Measurements from ENCODE around the gene CENPL. TPM values are rescaled to one million over a fixed set of nuclear protein-coding genes. Genes with fewer than 3 reads are reported as not detected.

CENPL gene
- total and polyA plus RNA-seq, 10 of the 15 experiments (the other 5 are each of a cell fraction or from before 2014, with no cell fraction given): 14.9 to 32.1 (median 24.5) TPM

DNA sequence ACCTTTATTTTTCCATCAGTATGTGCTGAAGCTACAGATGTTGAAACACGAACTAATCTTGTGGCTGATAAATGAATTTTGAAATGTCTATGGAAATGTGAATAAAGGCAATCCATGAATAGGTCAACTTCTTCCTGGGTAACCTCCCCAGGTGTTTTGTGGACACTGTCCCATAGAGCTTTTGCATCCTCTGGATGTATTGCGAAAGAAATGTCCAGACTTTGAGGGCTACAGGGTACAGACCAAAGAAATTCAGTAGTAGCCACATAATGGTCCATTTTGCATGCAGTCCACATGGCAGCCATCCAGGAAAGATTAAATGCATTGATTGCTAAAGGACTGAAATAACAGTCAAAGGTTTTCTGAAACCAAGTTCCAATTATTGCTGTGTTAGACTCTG lies 21.7 kb downstream of the CENPL start:
- H3K27me3 ChIP-seq (replicated peaks in 1 of 2; ENCODE audit: control insufficient read depth in 2 of 2, insufficient read depth in 2 of 2, low read length in 1 of 2): no peaks in the 10 kb centered on the region

More for the DNA sequence above, 21.7 kb downstream of the CENPL start:
- ChIA-PET POLR2A (no interaction called here), SMC1A (ENCODE audit: uncharacterized antibody, unreplicated experiment) (interaction anchor here (2.2 kb wide), 1 partner anchor 9 kb away, joined by 7 read pairs; no protein-coding TSS in a partner anchor), CTCF (interaction anchor here (1.0 to 1.5 kb wide), 2 partner anchors 23 to 373 kb away, joined by 3 to 4 read pairs; no protein-coding TSS in a partner anchor), RAD21 (ENCODE audit: unreplicated experiment) (no interaction called here)
- H3K36me3 ChIP-seq (ENCODE audit: control insufficient read depth in 2 of 2, insufficient read depth in 2 of 2, low read length in 1 of 2): peaks cover 8 to 22% of the 10 kb centered on the region in 2 experiments
- no peaks in the 10 kb centered on the region for H3K79me2 ChIP-seq (ENCODE audit: control insufficient read depth, insufficient read depth, low read length)
- no peaks in the 10 kb centered on the region for H3K9me3 ChIP-seq (replicated peaks; ENCODE audit: control insufficient read depth, insufficient read depth, low read length)
- FAIRE-seq: no peak
- no peaks in the 10 kb centered on the region for H4K20me1 ChIP-seq (ENCODE audit: control insufficient read depth, insufficient read depth)
- BruUV-seq (replicated peaks): no TSS peak
- no peaks in the 10 kb centered on the region for H3K4me1 ChIP-seq (ENCODE audit: control insufficient read depth, insufficient read depth, low read length)
- no peak overlapping the region for H3K4me3 ChIP-seq
- no peak overlapping the region for H3K9ac ChIP-seq (ENCODE audit: control insufficient read depth, insufficient read depth, low read length)
- ATAC-seq: no peak
- no peak for DNase-seq (ENCODE audit: low read depth, low spot score)
- intact Hi-C loops (cut with micrococcal nuclease; ENCODE audit: unreplicated experiment): no loop called here
- no peak overlapping the region for H3K4me2 ChIP-seq (ENCODE audit: control insufficient read depth, insufficient read depth)
- no peak for TF ChIP-seq TAF1 (IDR thresholded peaks at IDR 0.05; ENCODE audit: borderline replicate concordance, low read depth, low read length)
- TF ChIP-seq, protein P1, sequence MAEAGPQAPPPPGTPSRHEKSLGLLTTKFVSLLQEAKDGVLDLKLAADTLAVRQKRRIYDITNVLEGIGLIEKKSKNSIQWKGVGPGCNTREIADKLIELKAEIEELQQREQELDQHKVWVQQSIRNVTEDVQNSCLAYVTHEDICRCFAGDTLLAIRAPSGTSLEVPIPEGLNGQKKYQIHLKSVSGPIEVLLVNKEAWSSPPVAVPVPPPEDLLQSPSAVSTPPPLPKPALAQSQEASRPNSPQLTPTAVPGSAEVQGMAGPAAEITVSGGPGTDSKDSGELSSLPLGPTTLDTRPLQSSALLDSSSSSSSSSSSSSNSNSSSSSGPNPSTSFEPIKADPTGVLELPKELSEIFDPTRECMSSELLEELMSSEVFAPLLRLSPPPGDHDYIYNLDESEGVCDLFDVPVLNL (IDR thresholded peaks at IDR 0.05; ENCODE audit: low read depth, low read length): no peak
- TF ChIP-seq CBX5 (IDR thresholded peaks at IDR 0.05; ENCODE audit: low read depth): no peak
- TF ChIP-seq, protein P2, sequence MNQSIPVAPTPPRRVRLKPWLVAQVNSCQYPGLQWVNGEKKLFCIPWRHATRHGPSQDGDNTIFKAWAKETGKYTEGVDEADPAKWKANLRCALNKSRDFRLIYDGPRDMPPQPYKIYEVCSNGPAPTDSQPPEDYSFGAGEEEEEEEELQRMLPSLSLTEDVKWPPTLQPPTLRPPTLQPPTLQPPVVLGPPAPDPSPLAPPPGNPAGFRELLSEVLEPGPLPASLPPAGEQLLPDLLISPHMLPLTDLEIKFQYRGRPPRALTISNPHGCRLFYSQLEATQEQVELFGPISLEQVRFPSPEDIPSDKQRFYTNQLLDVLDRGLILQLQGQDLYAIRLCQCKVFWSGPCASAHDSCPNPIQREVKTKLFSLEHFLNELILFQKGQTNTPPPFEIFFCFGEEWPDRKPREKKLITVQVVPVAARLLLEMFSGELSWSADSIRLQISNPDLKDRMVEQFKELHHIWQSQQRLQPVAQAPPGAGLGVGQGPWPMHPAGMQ (IDR thresholded peaks at IDR 0.05; ENCODE audit: borderline replicate concordance): no peak
- TF ChIP-seq RAD51 (IDR thresholded peaks at IDR 0.05): no peak
- no peak for TF ChIP-seq IKZF1 (conservative IDR thresholded peaks at IDR 0.05)
- no peak for TF ChIP-seq SMAD1 (IDR thresholded peaks at IDR 0.05; ENCODE audit: low read depth, partially characterized antibody)
- TF ChIP-seq, protein P3, sequence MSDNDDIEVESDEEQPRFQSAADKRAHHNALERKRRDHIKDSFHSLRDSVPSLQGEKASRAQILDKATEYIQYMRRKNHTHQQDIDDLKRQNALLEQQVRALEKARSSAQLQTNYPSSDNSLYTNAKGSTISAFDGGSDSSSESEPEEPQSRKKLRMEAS (IDR thresholded peaks at IDR 0.05; ENCODE audit: low read depth, low read length): no peak
- TF ChIP-seq RBBP5 (conservative IDR thresholded peaks at IDR 0.05): no peak
- TF ChIP-seq, protein P4, sequence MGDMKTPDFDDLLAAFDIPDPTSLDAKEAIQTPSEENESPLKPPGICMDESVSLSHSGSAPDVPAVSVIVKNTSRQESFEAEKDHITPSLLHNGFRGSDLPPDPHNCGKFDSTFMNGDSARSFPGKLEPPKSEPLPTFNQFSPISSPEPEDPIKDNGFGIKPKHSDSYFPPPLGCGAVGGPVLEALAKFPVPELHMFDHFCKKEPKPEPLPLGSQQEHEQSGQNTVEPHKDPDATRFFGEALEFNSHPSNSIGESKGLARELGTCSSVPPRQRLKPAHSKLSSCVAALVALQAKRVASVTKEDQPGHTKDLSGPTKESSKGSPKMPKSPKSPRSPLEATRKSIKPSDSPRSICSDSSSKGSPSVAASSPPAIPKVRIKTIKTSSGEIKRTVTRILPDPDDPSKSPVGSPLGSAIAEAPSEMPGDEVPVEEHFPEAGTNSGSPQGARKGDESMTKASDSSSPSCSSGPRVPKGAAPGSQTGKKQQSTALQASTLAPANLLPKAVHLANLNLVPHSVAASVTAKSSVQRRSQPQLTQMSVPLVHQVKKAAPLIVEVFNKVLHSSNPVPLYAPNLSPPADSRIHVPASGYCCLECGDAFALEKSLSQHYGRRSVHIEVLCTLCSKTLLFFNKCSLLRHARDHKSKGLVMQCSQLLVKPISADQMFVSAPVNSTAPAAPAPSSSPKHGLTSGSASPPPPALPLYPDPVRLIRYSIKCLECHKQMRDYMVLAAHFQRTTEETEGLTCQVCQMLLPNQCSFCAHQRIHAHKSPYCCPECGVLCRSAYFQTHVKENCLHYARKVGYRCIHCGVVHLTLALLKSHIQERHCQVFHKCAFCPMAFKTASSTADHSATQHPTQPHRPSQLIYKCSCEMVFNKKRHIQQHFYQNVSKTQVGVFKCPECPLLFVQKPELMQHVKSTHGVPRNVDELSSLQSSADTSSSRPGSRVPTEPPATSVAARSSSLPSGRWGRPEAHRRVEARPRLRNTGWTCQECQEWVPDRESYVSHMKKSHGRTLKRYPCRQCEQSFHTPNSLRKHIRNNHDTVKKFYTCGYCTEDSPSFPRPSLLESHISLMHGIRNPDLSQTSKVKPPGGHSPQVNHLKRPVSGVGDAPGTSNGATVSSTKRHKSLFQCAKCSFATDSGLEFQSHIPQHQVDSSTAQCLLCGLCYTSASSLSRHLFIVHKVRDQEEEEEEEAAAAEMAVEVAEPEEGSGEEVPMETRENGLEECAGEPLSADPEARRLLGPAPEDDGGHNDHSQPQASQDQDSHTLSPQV (IDR thresholded peaks at IDR 0.05): no peak
- no peak for TF ChIP-seq NFYB (IDR thresholded peaks at IDR 0.05; ENCODE audit: insufficient read depth, low read depth, low read length)
- TF ChIP-seq ESRRA (IDR thresholded peaks at IDR 0.05; ENCODE audit: low read length): no peak
- TF ChIP-seq RB1 (IDR thresholded peaks at IDR 0.05; ENCODE audit: borderline replicate concordance): no peak
- TF ChIP-seq GATAD2B (conservative IDR thresholded peaks at IDR 0.05; ENCODE audit: low read depth): no peak
- no peak for TF ChIP-seq IRF4 (IDR thresholded peaks at IDR 0.05; ENCODE audit: low read depth, low read length)
- TF ChIP-seq SP1 (IDR thresholded peaks at IDR 0.05; ENCODE audit: low read depth, low read length): no peak
- no peak for TF ChIP-seq POU2F2 (IDR thresholded peaks at IDR 0.05; ENCODE audit: borderline replicate concordance, low read depth, low read length)
- no peak for TF ChIP-seq CBFB (IDR thresholded peaks at IDR 0.05; ENCODE audit: low read depth)
- H3K27ac ChIP-seq (ENCODE audit: control insufficient read depth, insufficient read depth): no peak overlapping the region
- no peak overlapping the region for H2AFZ ChIP-seq (ENCODE audit: control insufficient read depth, low read depth, low read length)
- in situ Hi-C loops (cut with MboI): no loop called here
- WGBS (ENCODE audit: insufficient coverage, insufficient replicate concordance, low lambda C conversion rate, missing lambda C conversion rate): 73% methylated on average over 2 of the region's 2 CpGs

Data from GM12878 (cell line).